Osteoblast (primary cell): Measurements from ENCODE around the gene EMP2. TPM values are rescaled to one million over a fixed set of nuclear protein-coding genes. Genes with fewer than 3 reads are reported as not detected.

Source experiments
- DNase-seq: peaks from one replicate; pipeline ENCODE4 v3.0.0; 2011; ENCODE audit warnings: low spot score, mixed read lengths; ENCODE audit not compliant: insufficient read length; ENCODE audit errors: missing footprints
- H2AFZ ChIP-seq: 2 replicates; pipeline ENCODE4 v1.6.0; 2011; ENCODE audit warnings: mild to moderate bottlenecking, low read length
- H3K27ac ChIP-seq: 2 replicates; pipeline ENCODE4 v1.5.1; 2011; ENCODE audit warnings: mild to moderate bottlenecking, low read depth, low read length, moderate library complexity
- H3K27me3 ChIP-seq: 2 replicates; pipeline ENCODE4 v1.6.0; 2012; ENCODE audit warnings: mild to moderate bottlenecking, control low read depth, inconsistent platforms, low read length, moderate library complexity; ENCODE audit not compliant: insufficient read depth
- H3K36me3 ChIP-seq: 2 replicates; pipeline ENCODE4 v1.5.1; 2011; ENCODE audit warnings: mild to moderate bottlenecking, low read length, control low read depth, moderate library complexity; ENCODE audit not compliant: insufficient read depth
- H3K4me1 ChIP-seq: 2 replicates; pipeline ENCODE4 v1.5.1; 2011; ENCODE audit warnings: mild to moderate bottlenecking, low read length, control low read depth, moderate library complexity; ENCODE audit not compliant: insufficient read depth
- H3K4me2 ChIP-seq: 2 replicates; pipeline ENCODE4 v1.6.0; 2011; ENCODE audit warnings: mild to moderate bottlenecking, low read length; ENCODE audit not compliant: insufficient read depth
- H3K4me3 ChIP-seq: fragments of 200-600 bp; sonication (generic); 3 replicates; pipeline ENCODE4 v1.5.1; 2012; ENCODE audit warnings: mild to moderate bottlenecking, low read length, inconsistent platforms; ENCODE audit not compliant: insufficient read depth
- H3K79me2 ChIP-seq: 2 replicates; pipeline ENCODE4 v1.6.0; 2012; ENCODE audit warnings: mild to moderate bottlenecking, low read length, control low read depth, inconsistent platforms; ENCODE audit not compliant: insufficient read depth
- H3K9me3 ChIP-seq: 2 replicates; pipeline ENCODE4 v1.5.1; 2011; ENCODE audit warnings: low read depth, low read length, control low read depth
- H4K20me1 ChIP-seq: 2 replicates; pipeline ENCODE4 v1.6.0; 2012; ENCODE audit warnings: mild to moderate bottlenecking, low read length, control low read depth; ENCODE audit not compliant: insufficient read depth
- CTCF ChIP-seq: IDR thresholded peaks from 2 replicates; pipeline ENCODE4 v1.5.1; 2011; ENCODE audit warnings: mild to moderate bottlenecking, low read depth, low read length, moderate library complexity; ENCODE audit errors: extremely low read depth
- total RNA-seq: library from RNA; depleted of rRNA; stranded (reverse); fragments of >200 nt; gene quantifications from 2 replicates; pipeline ENCODE4 v1.2.3, GENCODE V29; 2012

EMP2 gene
- total RNA-seq, 1 donor: 31.8 TPM

- peak overlapping the region; percentile 28 for H3K4me2 ChIP-seq
- H3K9me3 ChIP-seq: peaks cover 3% of the 10 kb centered on the region
- peaks cover 10% of the 10 kb centered on the region for H3K36me3 ChIP-seq
- H3K4me3 ChIP-seq: no peak overlapping the region
- no peaks in the 10 kb centered on the region for H3K4me1 ChIP-seq
- peaks cover 50% of the 10 kb centered on the region for H3K79me2 ChIP-seq
- TF ChIP-seq CTCF: no peak
- H3K27ac ChIP-seq: no peak overlapping the region
- DNase-seq: no peak
- no peaks in the 10 kb centered on the region for H3K27me3 ChIP-seq
- H2AFZ ChIP-seq: no peak overlapping the region
- peaks cover 3% of the 10 kb centered on the region for H4K20me1 ChIP-seq
Observed at GRCh38 chr16:10552281-10552680, 28.1 kb downstream of the EMP2 start.

GRCh38 chr16:10551881-10552280 lies 28.5 kb downstream of the EMP2 start:
- H3K4me3 ChIP-seq: no peak overlapping the region
- peaks cover 3% of the 10 kb centered on the region for H3K9me3 ChIP-seq
- H3K27me3 ChIP-seq: no peaks in the 10 kb centered on the region
- no peaks in the 10 kb centered on the region for H3K4me1 ChIP-seq
- H3K36me3 ChIP-seq: peaks cover 14% of the 10 kb centered on the region
- H4K20me1 ChIP-seq: peaks cover 3% of the 10 kb centered on the region
- no peak overlapping the region for H3K27ac ChIP-seq
- H2AFZ ChIP-seq: no peak overlapping the region
- no peak for DNase-seq
- TF ChIP-seq CTCF: no peak
- H3K4me2 ChIP-seq: no peak overlapping the region
- peaks cover 46% of the 10 kb centered on the region for H3K79me2 ChIP-seq

DNA sequence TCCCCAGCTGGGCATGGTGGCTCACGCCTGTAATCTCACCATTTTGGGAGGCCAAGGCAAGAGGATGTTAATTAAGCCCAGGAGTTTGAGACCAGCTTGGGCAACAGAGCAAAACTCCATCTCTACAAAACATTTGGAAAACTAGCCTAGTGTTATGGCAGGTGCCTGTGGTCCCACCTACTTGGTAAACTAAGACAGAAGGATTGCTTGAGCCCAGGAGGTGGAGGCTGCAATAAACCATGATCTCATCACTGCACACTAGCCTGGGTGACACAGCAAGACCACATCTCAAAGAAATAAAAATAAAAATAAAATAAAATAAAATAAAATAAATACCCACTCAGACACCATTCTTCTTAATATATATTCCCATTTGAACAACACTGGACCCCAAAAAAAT lies 32.0 kb downstream of the EMP2 start:
- no peaks in the 10 kb centered on the region for H3K4me1 ChIP-seq
- H2AFZ ChIP-seq: no peak overlapping the region
- no peak overlapping the region for H3K4me3 ChIP-seq
- H3K27me3 ChIP-seq: no peaks in the 10 kb centered on the region
- H3K27ac ChIP-seq: no peak overlapping the region
- H3K4me2 ChIP-seq: no peak overlapping the region
- peaks cover 40% of the 10 kb centered on the region for H3K36me3 ChIP-seq
- peaks cover 3% of the 10 kb centered on the region for H3K9me3 ChIP-seq
- no peak for DNase-seq
- no peaks in the 10 kb centered on the region for H4K20me1 ChIP-seq
- peaks cover 22% of the 10 kb centered on the region for H3K79me2 ChIP-seq
- no peak for TF ChIP-seq CTCF

- Histone ChIP-seq H3K36me3 (peaks cover 44% of the 10 kb centered on the region), H3K27me3 (no peaks in the 10 kb centered on the region), H3K27ac (no peak overlapping the region), H3K4me3 (no peak overlapping the region), H2AFZ (no peak overlapping the region), H3K79me2 (peaks cover 16% of the 10 kb centered on the region), H3K4me2 (no peak overlapping the region), H3K9me3 (peaks cover 3% of the 10 kb centered on the region), H4K20me1 (no peaks in the 10 kb centered on the region), H3K4me1 (no peaks in the 10 kb centered on the region)
- no peak for TF ChIP-seq CTCF
- no peak for DNase-seq
Observed at GRCh38 chr16:10547708-10548107, 32.7 kb downstream of the EMP2 start.
